NCI-H146 treated with DMSO at 0.1 percent for 48 hours (cell line): ENCODE data around the gene MARF1.
"Not testable (repeated sequence)": the region's sequence is repeated elsewhere in the genome, so short reads cannot be mapped to it uniquely, and the experiment has no call there.

Experiments
- DNase-seq: peaks from one replicate; lab custom pipeline; 2025; ENCODE audit not compliant: unreplicated experiment; lab: John Stamatoyannopoulos, UW

Gene MARF1

DNA sequence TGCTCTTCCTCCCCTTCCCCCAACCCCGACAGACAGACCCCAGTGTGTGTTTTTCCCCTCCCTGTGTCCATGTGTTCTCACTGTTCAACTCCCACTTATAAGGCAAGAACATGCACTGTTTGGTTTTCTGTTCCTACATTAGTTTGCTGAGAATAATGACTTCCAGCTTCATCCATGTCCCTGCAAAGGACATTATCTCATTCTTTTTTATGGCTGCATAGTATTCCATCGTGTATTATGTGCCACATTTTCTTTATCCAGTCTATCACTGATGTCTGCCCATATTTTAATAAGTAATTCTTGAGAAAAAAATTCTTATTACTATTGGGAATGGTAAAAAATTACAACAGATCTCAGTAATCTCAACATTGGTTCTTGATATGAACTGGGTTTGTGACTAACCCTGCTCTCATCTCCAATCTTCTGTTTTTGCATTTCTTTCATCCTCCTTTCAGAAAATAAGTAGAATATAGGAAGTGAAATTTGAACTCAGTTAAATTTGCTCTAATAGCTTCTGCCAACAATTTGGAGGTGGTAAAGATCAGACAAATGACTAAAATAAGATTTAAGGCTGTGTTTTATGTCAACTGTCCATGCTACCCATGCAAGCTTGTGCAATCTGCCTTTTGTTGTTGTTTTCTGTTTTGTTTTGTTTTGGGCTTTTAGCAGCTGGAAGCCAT, 11.1 kb downstream of the MARF1 start:
- no peak for DNase-seq

DNA sequence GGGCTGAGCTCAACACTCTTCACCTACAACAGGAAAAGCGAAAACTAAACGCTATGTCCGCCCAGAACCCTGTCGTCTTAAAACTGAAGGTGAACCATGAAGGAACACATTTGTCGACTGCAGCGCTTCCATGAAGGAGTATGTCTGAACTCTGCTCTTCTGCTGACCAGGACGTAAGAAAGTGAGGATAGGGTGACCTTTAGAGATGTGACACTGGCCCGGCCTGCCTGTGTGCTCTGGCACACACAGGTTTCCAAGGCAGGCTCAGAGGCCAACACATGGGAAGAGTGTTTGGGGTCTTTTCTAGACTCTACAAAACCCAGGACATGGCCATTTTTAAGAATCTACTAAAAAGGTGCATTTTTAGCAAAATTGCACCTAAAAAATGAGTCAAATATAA, 21.1 kb downstream of the MARF1 start:
- no peak for DNase-seq

DNA sequence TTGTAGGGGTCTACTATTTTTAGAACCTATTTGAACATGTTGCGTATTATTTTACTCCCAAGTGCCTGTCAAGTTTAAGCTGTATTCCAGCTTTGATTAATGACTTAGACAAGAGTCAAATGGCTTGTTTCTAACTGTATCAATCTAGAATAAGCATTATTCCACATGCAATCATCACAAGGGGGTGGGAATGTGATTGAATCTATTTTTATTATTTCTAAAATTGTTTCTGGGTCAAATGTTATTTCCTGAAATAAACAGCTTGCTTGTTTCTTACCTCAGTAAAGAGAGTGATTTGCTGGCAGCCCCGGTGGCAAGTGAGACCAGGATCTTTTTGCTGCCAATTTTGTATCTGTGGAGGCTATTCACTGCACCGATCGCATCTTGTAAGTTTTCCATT, 21.5 kb downstream of the MARF1 start:
- DNase-seq = no peak

DNA sequence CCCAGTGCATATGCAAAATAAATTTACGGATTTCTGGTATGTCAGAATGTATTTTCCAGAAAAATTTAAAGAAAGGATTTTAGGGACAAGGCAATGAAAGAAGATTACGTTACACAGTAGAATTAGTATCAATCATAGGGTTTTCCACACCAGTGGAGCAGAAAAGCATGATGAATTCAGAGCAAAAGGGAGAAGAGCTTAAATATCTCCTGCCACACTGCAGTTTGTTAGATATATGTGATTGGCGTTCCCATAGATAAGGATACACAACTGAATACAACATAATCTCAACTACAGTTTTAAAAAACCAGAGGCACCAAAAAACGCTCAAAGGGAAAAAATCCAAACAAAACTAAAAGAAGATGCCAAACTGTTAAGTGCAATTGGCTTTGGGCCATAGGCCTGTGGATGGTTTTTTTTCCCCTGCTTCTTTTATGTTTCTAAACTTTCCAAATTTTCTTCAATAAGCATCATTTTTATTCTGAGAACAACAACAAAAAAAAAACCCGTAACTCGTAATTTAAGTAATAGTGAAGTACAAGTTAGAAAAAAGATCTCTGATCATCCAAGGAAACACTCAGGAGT, 22.3 kb downstream of the MARF1 start:
- no peak for DNase-seq

DNA sequence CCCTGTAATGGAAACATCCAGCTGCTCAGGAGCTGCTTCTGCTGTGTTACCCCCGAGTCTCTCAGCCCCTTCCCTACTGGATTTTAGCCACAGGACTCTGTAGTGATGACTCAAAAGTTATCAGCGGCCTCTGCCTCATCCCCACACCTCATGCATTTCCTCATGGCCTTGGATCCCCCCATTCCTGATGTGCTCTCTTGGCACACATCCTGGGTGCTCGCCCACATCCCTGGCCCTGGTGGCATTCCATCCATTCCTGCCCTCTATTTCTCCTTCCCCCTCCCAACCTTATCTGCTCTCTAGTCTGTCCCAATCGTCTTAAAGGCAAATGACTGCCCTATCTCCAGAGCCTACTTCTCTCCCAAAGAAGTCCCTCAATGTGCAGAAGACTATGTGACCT, 24.6 kb downstream of the MARF1 start:
- no peak for DNase-seq

DNA sequence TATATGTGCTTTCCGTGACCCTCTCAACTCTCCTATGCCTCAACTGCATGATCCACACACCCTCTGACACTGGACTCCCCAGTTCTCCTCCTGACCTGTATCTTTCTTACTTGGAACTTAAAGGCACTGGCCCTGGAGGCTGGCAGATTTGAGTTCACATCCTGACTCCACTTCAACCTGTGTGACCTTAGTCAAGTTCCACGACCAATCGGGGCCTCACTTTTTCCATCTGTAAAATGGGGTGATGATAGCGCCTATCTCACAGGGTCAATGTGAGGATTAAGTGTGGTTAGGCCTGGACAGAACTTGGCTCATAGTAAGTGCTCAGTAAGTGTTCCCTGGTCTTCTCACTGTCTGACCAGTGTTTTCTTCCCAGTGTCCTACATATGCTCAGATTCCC, 25.1 kb downstream of the MARF1 start:
- DNase-seq = no peak

DNA sequence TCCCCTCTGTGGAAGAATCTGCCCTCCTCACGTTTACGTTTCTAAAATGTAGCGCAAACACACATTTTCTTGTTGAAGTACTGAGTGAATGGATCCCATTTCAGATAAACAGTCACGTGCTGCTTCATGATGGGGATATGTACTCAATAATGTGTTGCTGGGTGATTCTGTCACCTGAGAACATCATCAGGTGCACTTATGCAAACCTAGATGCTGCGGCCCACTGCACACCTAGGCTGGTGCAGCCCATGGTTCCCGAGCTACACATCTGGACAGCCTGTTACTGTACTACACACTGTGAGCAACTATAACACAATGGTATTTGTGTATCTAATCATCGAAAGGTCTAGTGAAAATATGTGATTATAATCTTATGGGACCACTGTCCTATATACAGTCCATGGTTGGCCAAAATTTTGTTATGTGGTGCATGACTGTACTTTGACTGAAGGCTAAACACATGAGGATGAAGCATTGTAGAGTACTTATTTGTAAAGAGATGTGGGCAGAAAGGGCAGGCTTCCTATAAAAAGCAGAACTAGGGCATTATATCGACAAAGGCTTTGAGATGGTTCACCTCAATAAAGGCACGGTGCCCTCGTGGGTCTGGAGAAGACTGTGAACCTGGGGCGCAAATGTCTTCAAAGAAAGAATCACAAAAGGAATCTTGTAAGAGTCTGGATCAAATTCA, 26.3 kb downstream of the MARF1 start:
- no peak for DNase-seq

DNA sequence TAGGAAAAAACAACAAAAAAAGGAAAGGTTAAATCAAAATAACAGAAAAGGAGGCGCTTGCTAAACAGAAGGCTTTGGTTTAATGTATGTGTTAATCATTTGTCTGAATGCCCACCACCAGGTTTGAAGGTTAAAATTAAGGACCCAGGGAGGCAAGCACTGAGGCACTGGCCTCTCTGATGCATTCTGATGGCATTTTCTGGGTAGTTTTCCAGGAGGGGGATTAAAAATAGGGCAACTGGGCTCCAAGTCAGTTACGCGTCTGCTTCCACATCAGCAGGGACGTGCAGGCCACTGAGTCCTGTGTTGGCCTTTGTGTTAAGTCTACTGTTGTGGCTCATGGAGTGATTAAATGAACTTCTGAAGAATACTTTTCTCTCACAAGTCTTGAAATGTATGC, 26.9 kb downstream of the MARF1 start:
- no peak for DNase-seq

DNA sequence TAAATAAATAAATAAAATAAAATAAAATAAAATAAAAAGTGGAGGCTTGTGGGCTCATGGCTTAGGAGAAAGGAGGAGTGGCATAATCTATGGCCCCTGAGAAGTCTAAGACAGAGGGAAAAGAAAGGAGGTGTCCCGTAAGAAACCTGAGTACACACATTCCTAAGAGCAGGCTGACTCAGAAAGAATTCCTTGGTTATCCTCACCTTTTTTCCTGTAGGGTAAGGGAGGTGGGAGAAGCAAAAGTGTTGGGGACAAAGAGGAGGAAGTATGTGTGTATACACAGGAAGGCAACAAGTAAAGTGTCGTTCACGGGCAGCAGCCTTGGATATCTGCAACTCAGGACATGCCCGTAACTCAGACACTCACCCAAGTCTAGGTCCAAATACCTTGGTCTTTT, 29.3 kb downstream of the MARF1 start:
- no peak for DNase-seq

DNA sequence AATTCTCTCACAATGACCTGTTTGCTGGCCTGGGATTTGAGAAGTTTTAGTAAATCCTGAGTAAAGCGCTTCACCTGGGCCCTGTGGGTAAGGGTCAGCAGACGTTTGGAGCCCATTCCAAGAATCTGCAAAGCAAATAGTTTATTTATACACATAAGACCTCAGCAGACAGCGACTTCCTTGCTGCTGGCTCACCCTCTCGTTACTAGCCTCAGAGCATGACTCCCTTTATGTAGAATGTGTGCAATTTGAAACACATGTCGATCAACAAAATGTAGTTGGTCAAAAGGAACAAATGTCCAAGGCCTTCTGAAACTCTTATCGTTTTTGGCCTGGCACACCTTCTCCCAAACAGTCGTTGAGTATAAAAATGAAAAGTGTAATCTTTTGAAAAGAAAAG, 31.3 kb downstream of the MARF1 start:
- DNase-seq = no peak

DNA sequence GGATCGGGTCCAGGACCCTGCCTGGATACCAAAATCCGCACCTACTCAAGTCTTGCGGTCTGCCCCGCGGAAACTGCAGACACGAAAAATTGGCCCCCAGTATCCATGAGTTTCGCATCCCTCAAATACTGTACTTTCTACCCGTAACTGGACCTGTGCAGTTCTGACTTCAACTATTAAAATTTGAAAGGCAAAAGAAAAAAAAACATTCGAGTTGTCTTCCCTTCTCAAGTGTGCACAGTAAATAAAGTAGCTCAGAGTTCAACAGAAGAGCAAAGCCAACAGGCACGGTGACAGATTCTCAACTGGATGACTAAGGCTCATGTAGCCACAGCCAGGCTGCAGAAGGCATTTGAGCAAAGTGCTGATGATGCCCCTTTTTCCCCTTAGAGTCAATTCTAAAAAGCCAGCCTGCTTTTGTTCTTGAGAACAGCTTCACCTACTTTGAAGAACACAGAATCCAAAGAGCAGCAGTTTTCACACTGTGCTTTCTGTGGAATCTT, 32.5 kb downstream of the MARF1 start:
- DNase-seq = no peak

DNA sequence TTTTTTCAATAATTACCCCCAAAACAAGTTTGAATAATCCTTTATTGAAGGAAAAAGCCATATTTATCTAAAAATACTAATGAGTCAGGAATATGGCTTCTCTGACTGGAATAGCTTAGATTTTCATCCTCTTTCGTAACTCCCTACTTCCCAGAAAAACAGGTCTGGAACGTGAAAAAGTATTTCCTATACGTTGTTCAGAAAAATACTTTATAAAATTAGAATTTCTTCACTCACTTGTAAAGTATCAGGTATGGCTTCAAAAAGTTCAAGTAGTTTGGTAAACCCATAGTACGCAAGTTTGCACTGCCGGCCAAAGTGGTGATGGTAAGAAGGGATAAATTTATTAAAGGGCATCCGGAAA, 33.7 kb downstream of the MARF1 start:
- no peak for DNase-seq

DNA sequence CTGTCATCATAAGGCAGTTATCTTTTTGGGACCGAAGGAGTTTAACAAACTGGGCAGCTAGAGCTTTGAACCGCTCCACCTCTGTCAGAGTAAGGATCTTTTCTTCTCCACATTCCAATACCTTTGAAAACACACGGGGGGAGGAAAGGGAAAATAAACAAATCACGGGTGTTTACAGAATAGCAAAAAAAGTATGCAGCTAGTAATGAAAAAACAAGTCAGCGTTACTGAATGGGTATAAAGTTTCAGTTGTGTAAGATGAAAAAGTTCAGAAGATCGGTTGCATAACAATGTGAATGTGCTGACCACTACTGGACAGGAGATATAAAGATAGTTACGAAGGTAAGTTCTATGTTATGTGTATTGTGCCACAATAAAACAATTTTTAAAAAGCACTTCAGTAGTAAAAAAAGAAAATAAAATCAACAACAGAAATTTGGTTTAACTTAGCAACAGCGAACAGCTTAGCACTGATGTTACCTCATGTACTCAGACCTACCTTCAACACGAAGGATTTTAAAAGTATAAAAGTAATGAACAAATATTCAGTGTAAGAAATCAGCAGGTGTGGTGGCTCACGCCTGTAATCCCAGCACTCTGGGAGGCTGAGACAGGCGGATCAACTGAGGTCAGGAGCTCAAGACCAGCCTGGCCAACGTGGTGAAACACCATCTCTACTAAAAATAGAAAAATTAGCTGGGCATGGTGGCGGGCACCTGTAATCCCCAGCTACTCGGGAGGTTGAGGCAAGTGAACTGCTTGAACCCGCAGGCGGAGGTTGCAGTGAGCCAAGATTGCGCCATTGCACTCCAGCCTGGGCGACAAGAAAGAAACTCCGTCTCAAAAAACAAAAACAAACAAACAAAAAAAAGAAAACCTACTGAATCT, 34.3 kb downstream of the MARF1 start:
- no peak for DNase-seq

DNA sequence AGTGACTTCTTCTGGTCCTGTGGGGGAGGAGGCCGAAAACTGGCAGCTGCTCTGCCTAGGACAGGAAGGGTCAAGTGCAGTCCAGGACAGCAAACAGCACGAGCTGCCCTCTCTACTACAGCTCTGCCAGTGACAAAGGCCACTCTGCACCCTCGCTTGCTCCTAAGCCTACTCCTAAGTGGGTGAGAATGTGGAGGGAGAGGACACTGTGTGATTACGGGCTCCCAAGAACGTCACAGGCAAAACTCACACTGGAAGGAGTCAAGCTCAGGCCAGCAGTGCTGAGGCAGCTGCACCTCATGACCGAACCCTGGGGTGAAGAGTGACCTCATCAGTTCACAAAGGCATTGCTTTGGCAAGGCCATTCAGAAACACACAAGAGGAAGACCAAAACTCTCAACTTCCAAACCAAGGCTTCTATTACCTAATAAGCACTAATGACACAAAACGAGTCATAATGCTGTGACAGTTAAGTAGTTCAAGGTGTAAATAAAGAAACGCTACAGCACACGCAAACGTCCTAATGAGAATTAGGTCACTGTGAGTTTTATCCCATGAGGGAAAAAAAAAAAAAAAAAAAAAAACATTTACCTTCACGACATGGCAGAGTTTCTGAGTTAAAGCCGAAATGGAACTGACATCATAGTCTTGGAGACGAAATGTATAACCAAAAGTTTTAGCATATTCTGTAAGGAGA, 35.1 kb downstream of the MARF1 start:
- no peak for DNase-seq

DNA sequence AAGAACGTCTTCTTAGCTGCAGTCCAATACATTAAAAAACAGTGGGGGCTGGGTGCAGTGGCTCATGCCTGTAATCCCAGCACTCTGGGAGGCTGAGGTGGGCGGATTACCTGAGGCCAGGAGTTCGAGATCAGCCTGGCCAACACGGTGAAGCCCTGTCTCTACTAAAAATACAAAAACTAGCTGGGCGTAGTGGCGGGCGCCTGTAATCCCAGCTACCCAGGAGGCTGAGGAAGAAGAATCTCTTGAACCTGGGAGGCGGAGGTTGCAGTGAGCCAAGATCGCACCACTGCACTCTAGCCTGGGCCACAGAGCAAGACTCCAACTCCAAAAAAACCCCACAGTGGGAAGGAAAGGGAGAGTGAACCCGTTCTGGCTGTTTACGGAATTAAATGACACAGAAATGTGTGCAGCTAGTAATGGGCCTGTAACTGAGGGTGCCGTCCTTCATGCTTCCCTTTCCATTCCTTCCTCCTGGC, 35.7 kb downstream of the MARF1 start:
- DNase-seq = not testable (repeated sequence)

DNA sequence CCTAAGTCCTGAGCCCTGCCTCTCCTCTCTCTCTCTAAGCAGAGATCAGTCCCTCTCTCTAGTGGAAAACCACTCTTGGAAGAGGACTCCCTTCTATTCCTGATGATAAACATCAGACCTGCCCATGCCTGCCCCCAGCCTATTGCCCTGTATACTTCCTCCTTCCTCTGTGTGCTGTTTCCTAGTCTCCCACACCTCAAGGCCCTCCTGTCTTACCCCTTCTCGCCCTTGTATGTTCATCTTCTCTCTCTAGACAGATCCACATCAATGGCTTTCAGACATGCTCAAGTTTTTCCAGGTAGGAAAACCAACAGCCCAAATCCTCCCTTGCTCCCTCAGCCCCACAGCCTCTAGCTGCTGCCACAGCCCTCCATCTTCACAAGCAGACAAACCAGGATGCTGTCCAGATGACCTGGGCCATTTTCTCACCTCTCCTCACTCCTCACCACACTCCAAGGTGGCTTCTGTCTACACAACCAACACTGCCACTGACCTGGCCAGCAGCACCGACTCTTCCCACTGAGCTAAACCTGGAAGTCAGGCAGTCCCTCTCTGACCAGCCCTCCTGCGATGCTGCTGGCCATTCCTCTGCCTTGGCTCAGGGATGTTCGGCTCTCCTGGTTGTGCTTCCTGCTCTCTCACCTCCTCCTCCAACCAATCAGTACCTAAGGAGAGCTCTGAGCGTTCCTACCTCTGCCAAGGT, 36.3 kb downstream of the MARF1 start:
- no peak for DNase-seq

DNA sequence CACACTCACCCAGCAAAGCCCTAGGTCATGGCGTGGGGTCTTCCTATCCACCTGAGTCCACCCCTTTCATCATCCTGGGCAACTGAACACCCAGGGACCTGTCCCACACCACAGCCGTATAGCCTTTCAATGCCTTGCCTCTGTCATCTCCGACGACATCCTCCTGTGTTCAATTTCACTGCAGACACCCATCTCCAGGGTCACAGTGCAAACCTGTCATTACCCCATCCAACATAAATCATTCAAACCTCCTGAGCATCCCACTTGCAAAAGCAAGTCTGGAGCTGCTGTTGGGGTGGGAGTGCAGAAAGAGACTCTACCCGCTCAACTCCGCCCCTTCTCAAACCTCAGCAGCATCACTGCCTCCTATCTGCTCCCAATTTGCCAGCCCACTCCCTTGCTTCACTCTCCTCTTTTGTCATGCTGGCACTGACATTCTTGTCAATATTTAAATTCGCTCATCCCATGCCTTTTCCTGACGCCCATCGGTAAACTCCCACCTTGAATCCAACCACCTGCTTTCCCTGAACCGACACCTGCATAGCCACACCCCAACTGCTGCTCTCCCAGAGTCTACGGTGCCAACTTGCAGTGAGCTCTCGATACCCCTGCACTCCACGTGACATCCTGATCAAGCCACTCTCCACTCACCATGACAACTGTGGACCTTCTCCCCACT, 37.0 kb downstream of the MARF1 start:
- no peak for DNase-seq

DNA sequence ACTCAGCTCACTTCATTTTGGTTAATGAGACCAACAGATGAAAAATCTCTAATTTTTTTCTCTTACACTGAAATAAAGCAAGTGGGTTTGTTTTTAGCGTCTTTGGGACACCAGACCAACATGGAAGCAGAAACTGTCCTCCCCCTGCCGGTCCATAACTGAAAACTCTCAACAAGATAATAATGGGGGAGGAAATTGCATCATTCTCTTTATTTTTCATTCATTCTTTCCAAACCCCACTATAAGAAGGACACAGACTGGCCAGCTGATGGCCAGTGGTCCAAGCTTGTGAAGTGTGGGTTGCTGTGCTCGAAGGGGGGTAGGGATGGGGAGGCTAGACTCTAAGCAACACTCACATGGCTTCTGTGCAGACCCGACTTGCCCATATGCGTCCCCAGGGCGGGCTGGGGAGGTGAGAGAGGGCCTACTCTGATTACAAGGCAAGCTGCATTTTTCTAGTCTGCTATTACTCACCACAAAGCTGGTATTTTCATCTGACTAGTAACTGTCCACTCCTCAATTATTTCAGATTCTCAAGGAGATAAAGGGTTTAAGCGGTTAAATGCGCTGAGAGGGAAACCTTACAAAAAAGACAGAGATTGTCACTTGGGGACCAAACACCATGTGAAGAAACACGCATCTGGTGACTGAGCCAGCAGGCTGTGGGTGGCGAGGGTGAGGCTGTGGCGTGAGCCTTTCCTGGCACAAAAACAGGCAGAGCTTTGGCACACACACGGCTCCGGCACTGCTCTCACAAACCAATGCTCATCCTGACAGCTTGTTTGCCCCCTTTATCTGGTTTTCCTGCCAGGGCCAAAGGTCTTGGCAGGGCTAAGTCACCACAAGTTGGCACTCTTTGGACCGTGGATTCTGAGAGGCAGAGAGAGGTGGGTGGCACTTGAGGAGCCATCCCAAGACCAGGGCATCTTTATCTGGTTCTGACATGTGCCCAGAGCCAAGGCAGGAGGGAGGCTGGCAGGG, 38.2 kb downstream of the MARF1 start:
- DNase-seq = no peak
